A673 (cell line): ENCODE data around the gene KAZN. TPM values are rescaled to one million over a fixed set of nuclear protein-coding genes. Genes with fewer than 3 reads are reported as not detected.

Experiments
- BruUV-seq: library from RNA; stranded (reverse); fragments of 400-500 nt; replicated peaks from 2 replicates; lab custom pipeline; 2021; lab: Mats Ljungman, UMichigan
- CTCF ChIA-PET: fragments of 300-600 bp; sonication (Branson Sonifier 250); formaldehyde crosslinking; loops from one replicate; lab custom pipeline; 2022; ENCODE audit warnings: antibody characterized with exemption; lab: Charles Lee
- POLR2A ChIA-PET: fragments of 300-600 bp; sonication (Branson Sonifier 250); formaldehyde crosslinking; loops from one replicate; lab custom pipeline; 2022; ENCODE audit warnings: antibody characterized with exemption; ENCODE audit not compliant: low non-redundant PET; lab: Charles Lee
- DNase-seq: peaks from one replicate; pipeline ENCODE4 v3.0.0-alpha.2; 2015; ENCODE audit warnings: low spot score
- H3K27ac ChIP-seq: fragments of 200-600 bp; sonication (generic); 2 replicates; pipeline ENCODE4 v1.5.1; 2016; ENCODE audit warnings: mixed run types, low read depth, mild to moderate bottlenecking, mixed read lengths, antibody characterized with exemption, low read length; ENCODE audit not compliant: poor library complexity, severe bottlenecking
- H3K27me3 ChIP-seq: fragments of 200-600 bp; sonication (generic); replicated peaks from 2 replicates; pipeline ENCODE4 v1.6.1; 2017; ENCODE audit warnings: mixed run types, low read depth, mild to moderate bottlenecking, mixed read lengths, antibody characterized with exemption, low read length; ENCODE audit not compliant: insufficient read depth, poor library complexity
- H3K36me3 ChIP-seq: fragments of 200-600 bp; sonication (generic); 2 replicates; pipeline ENCODE4 v1.6.1; 2016; ENCODE audit warnings: mixed run types, mild to moderate bottlenecking, mixed read lengths, antibody characterized with exemption, low read length; ENCODE audit not compliant: insufficient read depth, poor library complexity, severe bottlenecking
- H3K4me1 ChIP-seq: fragments of 200-600 bp; sonication (generic); 2 replicates; pipeline ENCODE4 v1.6.1; 2017; ENCODE audit warnings: mixed run types, mild to moderate bottlenecking, mixed read lengths, antibody characterized with exemption, low read length; ENCODE audit not compliant: insufficient read depth, poor library complexity, severe bottlenecking
- H3K4me3 ChIP-seq: fragments of 200-600 bp; sonication (generic); 2 replicates; pipeline ENCODE4 v1.5.1; 2016; ENCODE audit warnings: low read depth, mixed run types, mild to moderate bottlenecking, mixed read lengths, low read length; ENCODE audit not compliant: poor library complexity, severe bottlenecking
- H3K9me3 ChIP-seq: fragments of 200-600 bp; sonication (generic); 2 replicates; pipeline ENCODE4 v1.6.1; 2016; ENCODE audit warnings: mixed run types, low read depth, mild to moderate bottlenecking, mixed read lengths, antibody characterized with exemption, low read length; ENCODE audit not compliant: poor library complexity, severe bottlenecking
- EZH2 ChIP-seq: fragments of 200-600 bp; sonication (generic); IDR thresholded peaks from 2 replicates; pipeline ENCODE4 v1.6.1; 2017; ENCODE audit warnings: borderline replicate concordance, low read depth, mild to moderate bottlenecking, mixed read lengths, antibody characterized with exemption, low read length; ENCODE audit not compliant: poor library complexity, severe bottlenecking
- intact Hi-C: fragments of 100-400 bp; cut with micrococcal nuclease; formaldehyde crosslinking; loops from one replicate; pipeline ENCODE4 v1.10.0; 2022; ENCODE audit not compliant: unreplicated experiment
- total RNA-seq: library from RNA; stranded (reverse); gene quantifications from 2 replicates; pipeline ENCODE4 v1.2.3, GENCODE V29; 2021
- TF ChIP-seq, protein P1 (sequence below): fragments of 300-800, 200-600 bp; sonication (generic); conservative IDR thresholded peaks from 2 replicates; pipeline ENCODE4 v1.5.1; 2017; ENCODE audit warnings: low read depth, mild to moderate bottlenecking, antibody characterized with exemption, low read length, moderate library complexity, mixed read lengths

KAZN gene
- total RNA-seq, 1 experiment from 2014 or later: 8.0 TPM

DNA sequence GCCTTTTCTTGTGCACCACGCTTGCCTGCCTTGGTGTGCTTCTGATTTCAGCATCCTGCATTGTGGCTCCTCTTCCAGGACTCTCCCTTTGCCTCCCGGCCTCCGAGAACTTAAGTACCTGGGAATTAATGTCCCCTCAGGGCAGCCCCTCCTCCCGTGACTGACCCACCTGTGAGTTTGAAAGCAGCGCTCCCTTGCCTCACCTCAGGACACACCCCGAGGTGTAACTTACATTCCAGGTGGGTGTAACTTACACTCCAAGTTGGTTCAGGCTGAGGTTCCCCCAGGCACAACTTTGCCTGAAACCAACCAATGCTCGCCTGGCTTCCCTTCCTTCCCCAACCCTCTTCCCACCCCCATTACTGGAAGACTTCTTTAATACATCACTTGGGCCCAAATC lies 161.4 kb downstream of the KAZN start:
- Histone ChIP-seq H3K4me3 (no peak overlapping the region), H3K36me3 (no peaks in the 10 kb centered on the region), H3K4me1 (peaks cover 12% of the 10 kb centered on the region), H3K9me3 (no peaks in the 10 kb centered on the region), H3K27ac (no peak overlapping the region), H3K27me3 (no peaks in the 10 kb centered on the region)
- ChIA-PET CTCF (no interaction called here), POLR2A (no interaction called here)
- no TSS peak for BruUV-seq
- DNase-seq: no peak
- intact Hi-C loops: no loop called here
- TF ChIP-seq EZH2: no peak
- TF ChIP-seq, protein P1, sequence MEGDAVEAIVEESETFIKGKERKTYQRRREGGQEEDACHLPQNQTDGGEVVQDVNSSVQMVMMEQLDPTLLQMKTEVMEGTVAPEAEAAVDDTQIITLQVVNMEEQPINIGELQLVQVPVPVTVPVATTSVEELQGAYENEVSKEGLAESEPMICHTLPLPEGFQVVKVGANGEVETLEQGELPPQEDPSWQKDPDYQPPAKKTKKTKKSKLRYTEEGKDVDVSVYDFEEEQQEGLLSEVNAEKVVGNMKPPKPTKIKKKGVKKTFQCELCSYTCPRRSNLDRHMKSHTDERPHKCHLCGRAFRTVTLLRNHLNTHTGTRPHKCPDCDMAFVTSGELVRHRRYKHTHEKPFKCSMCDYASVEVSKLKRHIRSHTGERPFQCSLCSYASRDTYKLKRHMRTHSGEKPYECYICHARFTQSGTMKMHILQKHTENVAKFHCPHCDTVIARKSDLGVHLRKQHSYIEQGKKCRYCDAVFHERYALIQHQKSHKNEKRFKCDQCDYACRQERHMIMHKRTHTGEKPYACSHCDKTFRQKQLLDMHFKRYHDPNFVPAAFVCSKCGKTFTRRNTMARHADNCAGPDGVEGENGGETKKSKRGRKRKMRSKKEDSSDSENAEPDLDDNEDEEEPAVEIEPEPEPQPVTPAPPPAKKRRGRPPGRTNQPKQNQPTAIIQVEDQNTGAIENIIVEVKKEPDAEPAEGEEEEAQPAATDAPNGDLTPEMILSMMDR: no peak

DNA sequence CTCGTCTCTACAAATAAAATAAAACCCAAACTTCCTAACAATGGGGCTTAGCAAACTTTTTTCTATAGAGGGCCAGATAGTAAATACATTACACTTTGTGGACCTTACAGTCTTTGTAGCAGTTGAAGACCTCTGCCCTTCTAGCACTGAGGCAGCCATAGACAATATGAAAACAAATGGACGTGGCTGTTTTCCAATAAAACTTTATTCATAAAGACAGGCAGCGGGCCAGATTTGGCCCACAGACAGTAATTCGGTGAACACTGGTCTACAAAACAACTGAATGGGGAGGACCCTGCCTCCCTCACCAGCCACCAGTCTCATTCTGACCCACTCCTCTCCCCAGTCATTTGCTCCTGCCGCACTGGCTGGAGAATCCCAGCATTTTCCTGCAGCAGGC lies 162.3 kb downstream of the KAZN start:
- TF ChIP-seq, protein P1: no peak
- TF ChIP-seq EZH2: no peak
- DNase-seq: no peak
- no peaks in the 10 kb centered on the region for H3K9me3 ChIP-seq
- CTCF ChIA-PET: no interaction called here
- H3K4me3 ChIP-seq: no peak overlapping the region
- no peaks in the 10 kb centered on the region for H3K36me3 ChIP-seq
- POLR2A ChIA-PET: no interaction called here
- H3K27ac ChIP-seq: no peak overlapping the region
- BruUV-seq: no TSS peak
- H3K4me1 ChIP-seq: peaks cover 2% of the 10 kb centered on the region
- intact Hi-C loops: no loop called here
- no peaks in the 10 kb centered on the region for H3K27me3 ChIP-seq

DNA sequence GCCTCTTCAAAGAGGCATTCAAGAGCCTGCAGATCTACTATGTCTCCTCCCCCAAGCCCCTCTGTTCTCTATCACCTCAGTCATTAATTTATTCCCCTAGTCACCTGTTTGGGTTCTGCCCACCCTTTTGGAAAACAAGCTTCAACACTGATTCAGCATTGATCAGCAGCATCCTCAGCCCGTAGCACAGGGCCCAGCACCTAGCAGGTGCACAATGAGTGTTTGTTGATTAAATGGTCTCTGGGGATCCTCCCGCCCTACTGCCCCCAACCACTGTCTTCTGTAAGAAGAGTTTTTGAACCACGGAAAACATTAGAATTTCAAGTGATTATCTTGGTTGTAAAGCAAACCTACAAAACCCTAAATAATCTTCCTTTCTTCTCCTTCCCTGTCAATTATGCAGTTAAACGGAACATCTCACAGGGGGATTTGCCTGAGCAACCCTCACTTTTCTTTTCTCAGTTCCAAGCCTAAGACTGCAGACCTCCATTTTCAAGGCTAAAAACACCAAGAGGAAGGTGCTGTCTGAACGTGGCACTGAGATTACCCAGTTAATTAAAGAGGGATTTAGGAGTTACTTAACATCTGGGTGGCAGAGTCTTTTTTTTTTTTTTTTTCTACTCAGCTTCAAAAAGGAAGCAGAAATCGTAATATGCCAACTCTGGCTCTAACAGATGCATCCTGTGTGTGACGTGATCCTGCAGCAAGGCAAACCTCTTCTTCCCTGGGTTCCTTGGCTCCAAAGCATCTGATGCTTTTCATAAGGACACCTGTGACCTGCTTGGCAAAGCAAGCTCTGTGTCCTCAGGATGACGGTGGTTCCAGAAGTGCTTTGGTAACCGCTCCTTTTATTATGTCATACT lies 163.0 kb downstream of the KAZN start:
- no peak overlapping the region for H3K27ac ChIP-seq
- intact Hi-C loops: no loop called here
- H3K4me1 ChIP-seq: no peaks in the 10 kb centered on the region
- DNase-seq: no peak
- TF ChIP-seq EZH2: no peak
- TF ChIP-seq, protein P1: no peak
- no peaks in the 10 kb centered on the region for H3K36me3 ChIP-seq
- H3K27me3 ChIP-seq: no peaks in the 10 kb centered on the region
- no peak overlapping the region for H3K4me3 ChIP-seq
- no TSS peak for BruUV-seq
- H3K9me3 ChIP-seq: no peaks in the 10 kb centered on the region
- CTCF ChIA-PET: interaction anchor here (0.7 kb wide), 1 partner anchor 16 kb away, joined by 10 read pairs; no protein-coding TSS in a partner anchor
- POLR2A ChIA-PET: no interaction called here
